Keratinocyte (primary cell): Measurements from ENCODE around the gene ALOX5AP.

ENCODE experiments used
- CTCF ChIP-seq, 3 experiments: IDR thresholded peaks in 1 of 3; conservative IDR thresholded peaks in 1 of 3; optimal IDR thresholded peaks in 1 of 3; 2 replicates in 2 of 3; 3 replicates in 1 of 3; pipeline versions ENCODE3 to v1.5.1; 2011; ENCODE audit warnings: low read length in 3 of 3, mild to moderate bottlenecking in 3 of 3, moderate library complexity in 2 of 3, control low read depth in 1 of 3, inconsistent platforms in 1 of 3; ENCODE audit not compliant: insufficient read depth in 2 of 3; ENCODE audit errors: extremely low read depth in 1 of 3
- EZH2 ChIP-seq: IDR thresholded peaks from one replicate; pipeline ENCODE4 v1.6.1; 2012; ENCODE audit warnings: inconsistent platforms, mild to moderate bottlenecking, low read length, moderate library complexity

DNA sequence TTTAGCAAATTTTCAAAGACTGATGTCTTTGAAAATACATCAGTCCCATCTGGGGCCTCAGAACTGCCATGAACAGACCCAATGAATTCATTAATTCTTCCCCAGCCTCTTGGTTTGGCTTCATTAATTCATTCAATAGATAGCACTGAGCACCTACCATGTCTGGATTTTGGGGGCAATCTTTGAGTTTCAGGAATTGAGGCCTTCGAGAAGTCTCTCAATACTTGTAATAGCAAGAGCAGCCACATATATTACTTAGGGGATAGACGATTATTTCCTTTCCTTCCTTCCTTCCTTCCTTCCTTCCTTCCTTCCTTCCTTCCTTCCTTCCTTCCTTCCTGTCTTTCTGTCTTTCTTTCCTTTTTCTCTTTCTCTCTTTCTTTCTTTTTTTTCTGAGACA, 64.8 kb downstream of the ALOX5AP start:
- no peak for TF ChIP-seq CTCF (optimal IDR thresholded peaks at IDR 0.05 in 1 of 3, IDR thresholded peaks at IDR 0.05 in 1 of 3, conservative IDR thresholded peaks at IDR 0.05 in 1 of 3; ENCODE audit: extremely low read depth in 1 of 3, insufficient read depth in 2 of 3, low read length in 3 of 3)
- TF ChIP-seq EZH2, result no peak
